Activated CD4-positive, alpha-beta T cell treated with anti-CD3 and anti-CD28 coated beads, Interleukin-2, amount 50 U/mL, for 4 hours (primary cell): Measurements from ENCODE around the gene IMMP2L.
"Not testable (repeated sequence)": the region's sequence is repeated elsewhere in the genome, so short reads cannot be mapped to it uniquely, and the experiment has no call there.

Source experiments
- DNase-seq, 2 experiments: peaks; one replicate each; pipeline ENCODE4 v3.0.0-alpha.2; 2020

Gene IMMP2L

DNA sequence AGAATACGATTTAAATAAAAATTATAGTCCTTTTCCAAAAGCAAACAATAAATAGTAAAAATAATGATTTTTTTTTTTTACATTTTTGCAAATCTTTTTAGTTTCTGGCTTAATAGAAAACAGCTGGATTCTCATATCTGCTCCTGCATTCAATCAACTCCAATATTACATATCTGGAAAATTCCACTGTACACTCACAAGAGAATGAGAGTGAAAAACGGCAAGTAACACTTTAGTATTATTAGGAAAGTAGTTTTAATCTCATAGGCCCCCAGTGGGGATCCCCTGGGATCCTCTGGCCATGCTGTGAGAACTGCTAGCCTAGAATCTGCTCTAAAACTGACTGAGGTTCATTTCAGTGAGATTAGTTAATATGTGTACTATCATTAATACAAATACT lies 599.9 kb downstream of the IMMP2L start:
- DNase-seq = no peak

DNA sequence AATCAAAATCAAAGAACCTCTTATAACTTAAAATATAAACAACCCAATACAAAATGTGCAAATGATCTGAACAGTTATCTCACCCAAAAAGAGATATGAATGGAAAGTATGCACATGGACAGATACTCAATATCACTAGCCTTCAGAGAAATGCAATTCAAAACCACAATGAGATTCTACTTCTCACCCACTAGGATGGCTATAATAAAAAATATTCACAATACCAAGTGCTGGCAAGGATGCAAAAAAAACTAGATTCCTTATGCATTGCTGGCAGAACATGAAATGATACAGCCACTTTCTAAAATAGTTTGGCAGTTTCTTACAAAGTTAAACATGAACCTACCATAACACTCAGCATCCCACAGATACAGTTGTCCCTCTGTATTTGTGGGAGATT lies 601.5 kb downstream of the IMMP2L start:
- DNase-seq = no peak

DNA sequence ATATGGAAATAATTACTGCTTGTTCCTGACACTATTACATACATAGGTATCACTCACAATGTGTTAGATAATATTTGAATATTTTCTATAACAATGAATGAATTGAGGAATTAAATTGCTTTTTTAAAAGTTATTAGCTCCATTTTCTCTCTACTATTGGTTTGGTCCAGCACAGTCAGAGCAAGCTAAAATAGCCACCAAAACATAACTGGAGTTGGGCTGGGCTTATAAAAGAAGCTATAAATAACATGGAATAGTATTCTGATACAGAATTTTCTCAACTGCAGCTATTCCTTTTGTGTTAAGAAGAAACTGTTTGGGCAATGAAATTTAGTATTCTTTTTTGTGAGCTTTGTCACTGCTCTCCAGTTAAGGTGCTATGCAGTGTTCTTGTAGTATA lies 614.0 kb downstream of the IMMP2L start:
- no peak for DNase-seq

DNA sequence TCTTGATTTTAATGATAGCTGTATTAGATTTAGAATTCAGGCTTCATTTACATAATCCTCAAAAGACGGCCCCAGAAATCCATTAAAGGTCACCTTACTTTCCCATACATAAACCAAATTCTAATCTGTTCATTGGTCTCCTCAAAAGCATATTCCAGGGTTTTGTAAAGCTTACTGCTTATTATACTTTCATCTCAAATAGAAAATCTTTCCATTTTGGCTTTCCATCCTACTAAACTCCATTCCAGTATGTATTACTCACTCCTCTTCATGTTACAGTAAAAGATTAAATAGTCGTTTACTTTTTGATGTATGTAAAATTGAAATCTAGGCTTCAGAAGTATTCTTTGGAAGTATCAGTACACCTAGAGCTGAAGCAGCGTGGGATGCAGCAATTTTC lies 614.9 kb downstream of the IMMP2L start:
- DNase-seq = no peak

DNA sequence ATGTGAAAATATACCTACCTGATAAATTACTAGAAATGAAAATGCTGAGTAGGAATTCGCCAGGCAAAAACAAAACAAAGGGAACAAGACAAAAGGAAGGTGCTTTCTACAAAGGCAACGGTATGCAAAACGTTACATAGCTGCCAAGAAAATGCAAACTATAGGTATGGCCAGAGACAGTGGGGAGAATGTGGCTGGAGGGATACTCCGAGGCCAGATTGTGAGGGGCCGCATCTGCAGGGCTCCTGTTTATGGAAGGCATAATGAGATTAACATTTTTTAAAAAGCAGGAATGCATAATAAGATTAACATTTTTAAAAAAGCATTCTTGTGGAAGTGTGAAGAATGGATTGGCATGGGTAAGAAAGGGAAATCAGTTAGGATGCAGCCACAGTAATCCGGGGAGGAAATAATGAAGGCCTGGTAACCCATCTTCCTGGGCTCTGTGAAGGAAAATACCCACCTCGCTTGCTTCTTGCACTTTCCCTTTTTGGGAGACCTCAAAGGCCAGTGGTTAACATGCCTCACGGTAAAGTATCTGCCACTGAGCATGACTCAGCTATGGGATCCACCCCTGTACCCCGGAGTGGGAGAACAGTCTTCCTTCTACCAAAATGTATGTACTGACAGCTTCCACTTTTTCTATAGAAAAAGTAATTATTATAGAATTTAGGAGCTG lies 617.2 kb downstream of the IMMP2L start:
- DNase-seq = no peak

DNA sequence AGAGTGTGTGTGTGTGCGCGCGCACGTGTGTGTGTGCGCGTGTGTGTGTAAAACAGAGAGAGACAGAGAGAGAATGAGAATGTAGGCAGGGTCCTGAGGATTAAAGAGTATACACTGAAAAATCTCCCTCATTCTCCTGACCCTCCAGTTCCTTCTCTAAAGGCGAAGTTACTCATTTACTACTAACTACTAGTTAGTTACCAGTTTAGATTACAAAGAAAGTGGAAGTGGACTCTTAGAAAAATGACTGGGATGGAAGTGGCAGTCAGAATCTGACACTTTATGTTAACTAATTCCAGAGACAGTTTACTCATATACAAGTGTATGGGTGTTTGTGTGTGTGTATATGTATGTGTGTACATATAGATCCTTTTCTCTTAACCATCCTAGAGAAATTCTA lies 617.8 kb downstream of the IMMP2L start:
- no peak for DNase-seq

DNA sequence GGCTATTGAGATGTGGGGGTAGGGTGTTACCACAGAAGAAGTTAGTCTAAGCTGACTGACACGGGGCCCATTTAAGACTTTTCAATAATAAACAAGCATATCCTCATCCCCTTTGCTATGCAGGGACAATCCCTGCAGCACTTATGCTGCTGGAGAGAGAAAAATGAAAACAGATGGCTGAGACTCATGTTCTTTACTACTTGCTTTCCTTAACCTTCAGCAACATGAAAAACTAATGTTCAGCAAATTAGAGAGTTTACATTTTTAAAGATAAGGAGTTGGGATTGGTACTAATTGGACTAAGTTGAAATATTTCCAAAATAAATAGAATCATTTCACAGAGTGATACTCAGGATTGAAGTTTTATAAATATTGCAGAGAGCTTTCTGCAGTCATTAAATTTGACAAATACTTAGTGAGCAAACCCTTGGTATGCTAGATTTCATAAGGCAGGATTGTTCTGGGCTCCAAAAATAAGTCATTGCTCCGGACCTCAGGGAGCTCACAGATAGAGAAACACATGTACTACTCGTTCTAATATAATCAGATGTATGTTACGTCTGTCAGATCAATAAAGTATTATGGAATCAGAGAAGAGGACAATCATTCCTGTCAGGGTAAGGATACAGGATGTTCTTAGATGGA lies 618.5 kb downstream of the IMMP2L start:
- no peak for DNase-seq

DNA sequence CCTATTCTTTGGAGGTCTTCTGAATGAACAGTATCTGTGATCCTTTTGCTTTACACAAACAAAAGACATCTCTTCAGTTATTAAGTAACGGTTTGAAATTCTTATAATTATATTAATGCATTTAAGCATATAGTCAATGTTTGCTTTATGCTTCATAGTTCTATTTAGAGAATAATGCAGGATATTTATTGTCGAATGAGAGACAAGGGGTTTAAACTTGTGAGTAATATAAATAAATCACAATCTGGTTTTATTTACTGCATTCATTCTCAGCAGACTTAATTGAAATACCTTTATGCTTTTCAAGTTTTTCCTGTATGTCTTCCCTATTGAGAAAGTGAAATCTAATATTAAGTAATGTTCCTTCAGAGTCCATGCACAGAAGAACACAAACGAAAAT lies 620.9 kb downstream of the IMMP2L start:
- DNase-seq = no peak

DNA sequence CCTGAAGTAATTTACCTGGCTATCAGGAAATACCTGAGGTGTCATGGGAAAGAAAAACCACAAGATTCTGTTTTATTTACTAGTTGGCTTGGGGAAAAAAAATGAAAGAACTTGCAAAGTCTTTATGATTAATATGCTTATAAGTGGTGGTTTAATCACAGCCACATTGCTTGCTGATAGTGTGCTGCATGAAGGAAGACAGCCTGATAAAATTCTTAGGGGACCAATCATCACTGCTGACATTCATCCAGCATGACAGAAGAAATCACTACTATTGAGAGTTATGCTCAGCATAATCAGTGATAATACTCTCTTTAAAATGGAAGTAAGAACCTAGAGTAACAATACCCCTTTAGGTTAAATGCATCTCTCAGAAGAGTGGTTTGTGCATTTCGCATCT lies 621.5 kb downstream of the IMMP2L start:
- no peak for DNase-seq

DNA sequence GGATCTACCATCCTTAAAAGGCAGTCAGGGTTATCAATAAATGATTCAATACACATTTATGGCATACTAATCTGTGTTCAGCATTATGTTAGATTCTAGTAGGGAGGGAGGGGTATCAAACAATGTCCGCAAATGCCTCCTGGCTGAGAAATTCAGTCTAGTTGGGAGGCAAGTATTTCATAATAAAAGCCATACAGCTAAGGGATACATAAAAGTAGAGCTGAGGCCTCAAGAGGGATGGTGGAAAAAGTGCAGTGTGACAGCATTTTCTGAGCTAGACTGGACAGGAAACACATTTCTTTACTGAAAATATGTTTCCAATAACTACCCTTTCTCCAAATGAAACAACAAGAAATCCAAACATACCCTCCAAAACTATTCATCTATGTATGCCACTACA lies 624.1 kb downstream of the IMMP2L start:
- no peak for DNase-seq

DNA sequence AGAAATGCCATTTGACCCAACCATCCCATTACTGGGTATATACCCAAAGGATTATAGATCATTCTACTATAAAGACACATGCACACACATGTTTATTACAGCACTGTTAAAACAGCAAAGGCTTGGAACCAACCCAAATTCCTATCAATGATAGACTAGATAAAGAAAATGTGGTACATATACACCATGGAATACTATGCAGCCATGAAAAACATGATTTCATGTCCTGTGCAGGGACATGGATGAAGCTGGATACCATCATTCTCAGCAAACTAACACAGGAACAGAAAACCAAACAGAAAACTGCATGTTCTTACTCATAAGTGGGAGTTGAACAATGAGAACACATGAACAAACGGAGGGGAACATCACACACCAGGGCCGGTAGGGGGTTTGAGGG lies 625.6 kb downstream of the IMMP2L start:
- not testable (repeated sequence) for DNase-seq

DNA sequence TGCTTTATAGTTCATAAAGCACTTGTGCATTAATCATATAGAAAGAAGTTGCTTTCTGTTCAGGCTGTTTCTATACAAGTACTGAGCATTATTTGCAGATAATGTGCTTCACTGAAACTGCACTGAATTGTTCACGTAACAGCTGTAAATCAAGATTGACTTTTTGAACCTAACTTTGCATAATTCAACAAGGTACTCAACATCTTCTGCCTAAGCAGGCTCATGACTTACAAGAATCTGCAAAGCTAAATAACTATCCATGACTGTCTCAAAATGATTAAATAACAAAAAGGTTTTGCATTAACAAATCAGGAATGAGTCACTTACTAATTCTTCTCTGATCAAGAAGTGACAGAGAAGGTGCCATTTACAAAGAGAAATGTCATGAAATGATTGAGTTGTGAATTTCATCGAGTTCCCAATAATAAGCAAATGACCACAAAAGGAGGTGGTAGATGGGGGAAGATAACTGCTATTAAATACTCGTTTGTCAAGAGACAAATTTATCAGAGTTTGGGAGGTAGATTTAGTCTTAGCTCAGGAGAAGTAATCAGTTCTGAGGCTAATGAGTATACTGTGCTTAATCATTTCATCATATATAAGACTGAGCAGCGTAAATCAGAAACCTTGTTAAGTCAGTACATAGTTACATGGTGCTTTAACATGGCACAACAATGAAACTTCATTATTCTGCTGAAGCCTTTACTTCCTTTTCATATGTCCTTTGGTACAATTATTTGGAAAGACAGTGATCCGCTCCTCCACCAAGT lies 632.6 kb downstream of the IMMP2L start:
- DNase-seq = no peak

DNA sequence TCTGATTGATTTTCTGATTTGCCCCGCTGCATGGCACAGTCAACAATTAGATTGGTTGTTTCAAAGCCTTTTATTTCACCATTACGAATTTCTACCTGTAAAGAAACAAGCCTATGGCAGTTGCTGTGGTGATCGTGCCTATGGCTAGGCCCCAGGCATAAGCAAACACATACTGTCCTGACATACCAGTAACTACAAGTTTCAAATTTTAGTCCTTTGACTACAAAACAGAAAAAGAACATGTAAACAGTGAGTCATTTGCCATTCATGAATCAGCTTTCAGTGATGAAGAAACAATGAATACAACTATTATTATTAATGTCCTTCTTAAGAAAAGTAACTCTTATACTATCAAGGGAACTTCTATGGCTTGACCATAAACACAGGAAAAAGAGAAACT lies 639.4 kb downstream of the IMMP2L start:
- DNase-seq = no peak

DNA sequence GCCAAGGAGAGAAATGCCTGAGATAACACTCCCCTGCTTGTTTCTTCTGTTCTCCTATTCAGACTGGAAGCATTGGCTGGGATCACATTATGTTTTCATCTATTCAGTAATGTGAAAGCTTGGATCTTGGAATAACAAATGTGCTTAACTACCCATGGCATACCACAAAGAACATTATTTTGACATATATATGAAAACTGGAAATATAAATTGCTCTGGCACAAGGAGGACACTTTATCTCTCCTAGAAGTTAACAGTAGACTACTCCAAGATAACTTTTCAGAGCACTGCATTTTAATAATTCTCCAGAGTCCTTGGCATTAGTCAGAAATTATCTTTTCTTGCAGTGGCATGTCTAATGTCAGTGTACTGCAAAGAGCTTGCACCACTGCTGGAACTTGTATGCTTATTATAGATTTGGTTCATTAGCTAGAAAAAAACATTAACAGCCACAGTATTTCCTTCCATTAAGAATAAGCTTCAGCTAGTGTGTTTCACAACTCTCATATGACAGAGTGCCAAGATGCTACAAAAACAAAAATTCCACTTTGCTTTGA lies 640.6 kb downstream of the IMMP2L start:
- no peak for DNase-seq

DNA sequence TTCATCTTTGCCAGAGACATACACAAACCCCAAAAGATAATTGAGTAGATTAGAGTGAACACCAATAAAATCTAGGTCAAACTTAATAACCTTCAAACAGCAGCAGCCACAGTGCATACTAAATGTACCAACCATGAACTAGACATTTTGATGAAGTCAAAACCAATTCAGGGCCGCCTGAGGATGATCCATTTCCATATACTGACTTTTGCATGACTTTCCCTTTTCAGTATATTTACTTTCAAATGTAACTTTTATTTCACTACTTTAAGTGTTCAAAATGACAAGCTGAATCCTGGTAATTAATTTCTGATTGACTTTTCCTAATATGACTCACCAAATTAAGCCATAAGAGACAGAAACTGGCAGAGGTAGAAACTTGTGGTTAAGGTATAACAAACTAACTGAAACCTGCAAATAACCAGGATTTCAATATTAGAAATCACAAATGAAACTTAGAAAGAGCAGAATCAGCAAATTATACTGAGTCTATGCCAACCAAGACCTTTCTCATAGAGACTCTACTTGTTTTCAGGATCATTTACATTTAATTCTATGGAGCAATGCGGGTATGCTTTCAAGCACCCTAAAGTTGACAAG lies 643.2 kb downstream of the IMMP2L start:
- no peak for DNase-seq

DNA sequence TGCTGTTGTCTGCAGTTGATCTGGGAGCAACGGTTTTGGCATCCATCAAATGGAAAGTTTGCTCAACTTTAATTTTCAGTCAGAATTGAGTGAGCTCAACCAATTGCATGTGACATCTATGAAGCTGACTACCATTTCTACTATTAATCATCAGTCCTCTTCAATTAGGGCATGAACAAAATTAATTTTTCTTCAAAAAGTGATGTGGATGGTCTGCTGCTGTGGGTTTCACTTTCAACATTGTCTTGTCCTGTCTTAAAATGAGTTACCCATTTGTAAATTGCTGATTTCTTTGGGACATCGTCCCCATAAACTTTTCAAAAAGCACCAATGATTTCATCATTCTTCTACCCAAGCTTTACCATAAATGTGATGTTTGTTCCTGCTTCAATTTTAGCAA lies 648.0 kb downstream of the IMMP2L start:
- no peak for DNase-seq

DNA sequence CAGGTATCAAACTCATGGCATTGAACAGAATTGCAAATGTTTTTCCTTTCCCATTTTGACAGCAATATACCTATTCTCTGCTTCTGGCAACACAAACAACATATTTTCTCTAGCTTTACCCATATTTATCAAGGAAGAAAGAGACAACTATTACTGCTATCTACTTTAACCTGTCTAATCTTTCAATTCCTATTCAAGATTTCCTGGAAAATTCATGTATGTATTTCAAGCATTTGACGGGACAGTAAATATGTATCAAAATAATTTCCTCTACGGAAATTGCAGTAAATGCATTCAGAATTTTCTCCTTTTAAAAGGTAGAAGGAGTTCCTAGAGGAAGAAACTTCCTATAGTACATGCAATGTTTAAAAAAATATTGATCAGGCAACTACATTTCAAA lies 650.7 kb downstream of the IMMP2L start:
- DNase-seq = no peak

DNA sequence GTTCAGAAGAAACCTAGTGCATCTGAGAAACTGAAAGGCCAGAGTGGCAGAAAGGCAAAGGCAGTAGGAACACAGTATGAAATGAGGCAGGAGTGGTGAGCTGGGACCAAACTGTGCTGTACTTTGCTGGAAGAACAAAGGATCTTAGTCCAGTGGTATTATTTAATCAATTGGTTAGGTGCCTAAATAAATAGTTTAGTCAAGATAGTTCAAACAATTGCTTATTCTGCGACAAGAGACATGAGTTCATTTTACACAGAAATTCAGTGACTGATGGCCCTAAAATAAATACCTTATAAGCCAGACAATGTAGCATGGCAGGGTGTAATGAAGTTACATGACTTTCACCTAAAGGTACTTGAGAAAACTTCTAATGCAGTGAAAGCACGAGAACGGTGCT lies 653.2 kb downstream of the IMMP2L start:
- no peak for DNase-seq

DNA sequence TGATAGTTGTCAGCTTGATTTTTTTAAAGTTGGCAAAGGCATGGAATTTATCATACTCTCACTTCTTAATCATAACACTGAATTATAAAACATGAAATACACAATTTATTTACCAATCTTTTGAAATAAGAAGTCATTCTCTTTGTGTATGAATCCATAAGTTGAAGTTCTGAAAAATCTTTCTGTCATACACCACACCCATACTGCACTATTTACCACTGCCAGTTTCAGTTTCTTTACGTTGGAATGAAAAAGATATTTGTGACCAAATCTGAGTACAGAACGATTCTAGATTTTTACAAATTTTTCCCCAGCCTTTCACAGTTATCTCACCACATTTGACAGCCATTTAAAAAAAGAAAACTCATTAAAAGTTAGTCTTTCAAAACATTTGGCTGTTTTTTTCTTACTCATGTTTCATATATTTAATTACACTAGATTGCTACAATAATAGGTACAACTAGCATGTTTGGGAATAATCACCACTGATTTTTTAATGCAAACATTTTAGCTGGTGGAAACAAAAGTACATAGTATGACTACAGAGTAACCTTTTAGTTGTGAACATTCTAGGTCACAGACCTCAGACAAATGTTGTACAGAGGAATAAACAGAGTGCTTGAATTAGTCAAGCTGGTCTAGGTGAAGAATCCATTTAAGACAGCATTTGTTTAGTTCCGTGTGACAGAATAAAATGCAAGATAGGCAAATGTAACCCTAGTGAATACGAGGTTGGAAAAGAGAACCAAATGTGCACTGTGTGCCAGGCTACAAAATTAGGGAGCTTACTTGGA lies 656.3 kb downstream of the IMMP2L start:
- no peak for DNase-seq

DNA sequence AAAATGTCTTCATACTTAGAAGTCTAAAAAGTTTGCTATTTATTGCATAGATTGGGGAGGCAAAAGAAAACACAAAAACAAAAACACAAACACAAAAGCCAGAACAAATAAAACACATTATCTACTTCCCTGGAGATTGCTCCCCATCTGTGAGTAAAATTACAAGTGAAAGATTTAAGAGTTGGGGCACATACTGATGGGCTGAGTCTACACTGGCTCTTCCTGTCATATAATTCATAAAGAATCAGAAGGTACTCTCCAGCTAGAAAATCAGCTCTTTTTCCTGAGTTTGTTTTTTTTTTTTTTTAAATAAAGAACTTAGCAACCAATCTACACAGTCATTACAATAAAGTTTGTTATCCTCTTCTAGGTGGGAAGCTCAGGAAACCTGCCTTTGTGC lies 663.8 kb downstream of the IMMP2L start:
- DNase-seq = no peak

DNA sequence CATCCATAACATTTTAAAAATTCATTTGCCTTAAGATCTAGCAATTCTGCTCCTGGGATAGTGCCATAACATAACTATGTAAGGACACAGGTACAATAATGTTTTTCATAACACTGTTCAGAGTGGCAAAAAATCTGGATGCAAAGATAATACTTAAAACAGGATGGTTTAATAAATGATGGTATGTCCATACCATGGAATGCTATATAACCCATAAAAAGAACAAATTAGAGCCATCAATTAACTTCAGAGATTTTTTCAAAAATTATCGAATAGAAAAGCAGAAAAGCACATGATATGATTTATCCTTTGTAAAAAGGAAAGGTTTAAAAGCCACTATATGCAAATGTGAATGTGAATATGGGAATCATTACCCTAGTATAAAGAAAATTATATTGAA lies 664.8 kb downstream of the IMMP2L start:
- DNase-seq = no peak

DNA sequence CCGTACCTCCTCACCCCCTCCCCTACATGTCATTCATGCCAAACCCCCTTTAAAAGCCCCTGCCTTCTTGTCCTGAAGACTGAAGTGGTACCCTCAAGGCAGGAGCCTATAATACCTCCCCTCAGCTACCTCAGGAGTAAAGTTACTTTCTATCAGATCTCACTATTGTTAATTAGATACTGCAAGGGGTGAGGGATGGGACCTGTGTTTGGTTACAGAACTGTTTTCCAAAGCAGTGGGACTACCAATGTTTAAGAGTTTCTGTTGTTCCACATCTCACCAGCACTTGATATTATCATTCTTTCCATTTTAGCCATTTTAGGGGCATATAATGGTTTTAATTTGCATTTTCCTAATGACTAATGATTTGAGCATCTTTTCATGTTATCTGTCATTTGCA lies 668.2 kb downstream of the IMMP2L start:
- DNase-seq = no peak

DNA sequence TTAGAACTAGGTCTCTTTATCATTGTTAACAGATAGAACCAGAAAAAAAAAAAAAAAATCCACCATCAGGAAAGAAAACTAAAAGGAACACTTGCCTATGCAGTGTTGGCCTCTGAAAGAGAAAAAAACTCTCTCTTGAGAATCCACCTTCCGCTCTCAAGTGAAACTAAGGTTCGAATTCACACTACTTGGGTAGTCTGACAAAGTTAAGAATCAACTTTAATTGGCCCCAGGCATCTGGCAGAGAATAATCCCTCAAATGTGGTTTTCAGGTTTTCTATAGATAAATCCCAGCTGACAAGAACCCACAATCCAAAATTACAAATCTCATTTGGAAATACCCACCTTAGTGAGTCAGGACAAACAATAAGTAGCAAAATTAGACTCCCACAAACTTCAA lies 671.1 kb downstream of the IMMP2L start:
- DNase-seq = no peak
